Measurements from ENCODE around the gene SEMA7A.

Gene SEMA7A

DNA sequence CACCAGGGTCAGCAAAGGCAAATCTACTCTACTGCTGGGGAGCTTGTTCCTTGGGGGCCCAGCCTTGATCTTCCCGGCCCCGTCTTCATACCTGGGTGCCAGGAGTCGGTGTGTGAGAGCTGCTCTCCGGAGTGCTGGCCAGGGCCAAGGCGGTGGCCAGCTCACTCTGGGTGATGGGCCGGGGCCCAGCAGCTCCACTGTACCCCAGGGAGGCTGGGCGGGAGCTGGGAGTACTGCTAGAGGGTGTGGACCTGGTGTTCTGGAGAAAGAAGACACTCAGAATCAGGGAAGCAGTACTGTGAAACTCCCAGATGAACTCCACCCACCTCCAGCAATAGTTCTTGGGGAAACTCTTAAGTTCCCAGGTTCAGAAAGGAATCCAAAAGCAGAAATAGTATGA, 15.3 kb upstream of the SEMA7A start:
- no peaks in the 10 kb centered on the region for H3K27me3 ChIP-seq (ENCODE audit: low read length)
- H3K9me2 ChIP-seq (replicated peaks; ENCODE audit: insufficient read depth, low read length): no peaks in the 10 kb centered on the region
- no peak overlapping the region for H3K4me3 ChIP-seq (ENCODE audit: insufficient read depth, low read length, poor library complexity, severe bottlenecking)
- H3K9ac ChIP-seq (ENCODE audit: low read length): no peak overlapping the region
- no peak overlapping the region for H2AFZ ChIP-seq (ENCODE audit: low read depth, low read length, severe bottlenecking)
- H3K27ac ChIP-seq (ENCODE audit: low read depth, low read length): no peak overlapping the region
- no peaks in the 10 kb centered on the region for H3K79me2 ChIP-seq (ENCODE audit: insufficient read depth, low read length)
- no peaks in the 10 kb centered on the region for H3K9me3 ChIP-seq (ENCODE audit: insufficient read depth, low read length)
- TF ChIP-seq, protein P1, sequence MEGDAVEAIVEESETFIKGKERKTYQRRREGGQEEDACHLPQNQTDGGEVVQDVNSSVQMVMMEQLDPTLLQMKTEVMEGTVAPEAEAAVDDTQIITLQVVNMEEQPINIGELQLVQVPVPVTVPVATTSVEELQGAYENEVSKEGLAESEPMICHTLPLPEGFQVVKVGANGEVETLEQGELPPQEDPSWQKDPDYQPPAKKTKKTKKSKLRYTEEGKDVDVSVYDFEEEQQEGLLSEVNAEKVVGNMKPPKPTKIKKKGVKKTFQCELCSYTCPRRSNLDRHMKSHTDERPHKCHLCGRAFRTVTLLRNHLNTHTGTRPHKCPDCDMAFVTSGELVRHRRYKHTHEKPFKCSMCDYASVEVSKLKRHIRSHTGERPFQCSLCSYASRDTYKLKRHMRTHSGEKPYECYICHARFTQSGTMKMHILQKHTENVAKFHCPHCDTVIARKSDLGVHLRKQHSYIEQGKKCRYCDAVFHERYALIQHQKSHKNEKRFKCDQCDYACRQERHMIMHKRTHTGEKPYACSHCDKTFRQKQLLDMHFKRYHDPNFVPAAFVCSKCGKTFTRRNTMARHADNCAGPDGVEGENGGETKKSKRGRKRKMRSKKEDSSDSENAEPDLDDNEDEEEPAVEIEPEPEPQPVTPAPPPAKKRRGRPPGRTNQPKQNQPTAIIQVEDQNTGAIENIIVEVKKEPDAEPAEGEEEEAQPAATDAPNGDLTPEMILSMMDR (IDR thresholded peaks at IDR 0.05; ENCODE audit: insufficient read depth, low read length, poor library complexity, severe bottlenecking): no peak
- TF ChIP-seq EZH2phosphoT487 (conservative IDR thresholded peaks at IDR 0.05; ENCODE audit: low read length): no peak
- no peaks in the 10 kb centered on the region for H3K36me3 ChIP-seq (ENCODE audit: low read length)
- H4K20me1 ChIP-seq (ENCODE audit: low read depth, low read length): no peaks in the 10 kb centered on the region
- no peak overlapping the region for H3K4me2 ChIP-seq (ENCODE audit: low read depth, low read length, poor library complexity, severe bottlenecking)
- no peaks in the 10 kb centered on the region for H3F3A ChIP-seq (ENCODE audit: insufficient read depth)

DNA sequence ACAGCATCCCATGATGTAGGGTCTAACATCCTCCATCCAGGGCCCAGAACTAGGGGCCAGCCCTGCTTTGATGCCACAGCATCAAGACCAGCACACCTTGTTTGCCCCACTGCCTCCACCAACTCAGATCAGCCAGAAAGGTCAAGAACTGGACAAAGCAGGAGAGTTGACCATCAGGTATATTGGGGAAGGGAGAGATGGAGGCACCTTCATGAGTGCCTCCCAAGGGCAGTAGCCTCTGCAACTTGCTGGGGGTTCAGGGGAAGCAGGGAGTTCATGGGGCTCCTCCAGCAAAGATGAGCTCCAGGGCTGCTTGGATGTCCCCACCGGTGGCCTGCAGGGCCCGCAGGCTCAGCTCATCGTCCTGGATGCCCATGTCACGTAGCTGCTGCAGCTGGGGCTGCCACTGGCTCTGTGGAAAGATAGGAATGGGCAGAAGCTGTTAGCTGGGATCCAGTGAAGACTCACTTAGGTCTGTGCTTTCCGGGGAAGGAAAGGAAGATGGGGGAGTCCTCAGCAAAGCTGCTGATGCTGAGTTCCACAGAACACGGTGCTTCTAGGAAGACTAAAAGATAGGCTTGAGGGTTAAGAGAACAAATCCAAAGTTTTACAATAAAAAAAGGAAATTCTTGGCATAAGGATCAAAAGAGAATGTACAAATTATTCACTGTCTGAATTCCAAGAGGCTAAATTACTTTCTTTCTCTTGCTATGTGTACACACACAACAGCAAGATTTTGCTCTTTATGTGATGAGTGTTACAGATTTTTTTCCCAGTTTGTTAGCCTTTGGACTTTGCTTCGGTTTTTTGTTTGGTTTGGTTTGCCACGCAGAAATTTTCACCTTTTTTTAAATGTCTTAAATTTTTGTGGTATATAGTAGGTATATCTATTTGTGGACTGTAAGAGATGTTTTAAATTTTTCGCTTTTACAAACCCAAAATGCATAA, 12.3 kb upstream of the SEMA7A start:
- Histone ChIP-seq H3K36me3 (ENCODE audit: low read length) (no peaks in the 10 kb centered on the region), H3K4me3 (ENCODE audit: insufficient read depth, low read length, poor library complexity, severe bottlenecking) (no peak overlapping the region), H3K9me3 (ENCODE audit: insufficient read depth, low read length) (no peaks in the 10 kb centered on the region), H3K4me2 (ENCODE audit: low read depth, low read length, poor library complexity, severe bottlenecking) (no peak overlapping the region), H3K9me2 (replicated peaks; ENCODE audit: insufficient read depth, low read length) (no peaks in the 10 kb centered on the region), H4K20me1 (ENCODE audit: low read depth, low read length) (no peaks in the 10 kb centered on the region), H3K9ac (ENCODE audit: low read length) (no peak overlapping the region), H3K27ac (ENCODE audit: low read depth, low read length) (no peak overlapping the region), H3F3A (ENCODE audit: insufficient read depth) (no peaks in the 10 kb centered on the region), H2AFZ (ENCODE audit: low read depth, low read length, severe bottlenecking) (no peak overlapping the region), H3K27me3 (ENCODE audit: low read length) (no peaks in the 10 kb centered on the region), H3K79me2 (ENCODE audit: insufficient read depth, low read length) (no peaks in the 10 kb centered on the region)
- no peak for TF ChIP-seq EZH2phosphoT487 (conservative IDR thresholded peaks at IDR 0.05; ENCODE audit: low read length)
- TF ChIP-seq, protein P1 (IDR thresholded peaks at IDR 0.05; ENCODE audit: insufficient read depth, low read length, poor library complexity, severe bottlenecking): no peak

DNA sequence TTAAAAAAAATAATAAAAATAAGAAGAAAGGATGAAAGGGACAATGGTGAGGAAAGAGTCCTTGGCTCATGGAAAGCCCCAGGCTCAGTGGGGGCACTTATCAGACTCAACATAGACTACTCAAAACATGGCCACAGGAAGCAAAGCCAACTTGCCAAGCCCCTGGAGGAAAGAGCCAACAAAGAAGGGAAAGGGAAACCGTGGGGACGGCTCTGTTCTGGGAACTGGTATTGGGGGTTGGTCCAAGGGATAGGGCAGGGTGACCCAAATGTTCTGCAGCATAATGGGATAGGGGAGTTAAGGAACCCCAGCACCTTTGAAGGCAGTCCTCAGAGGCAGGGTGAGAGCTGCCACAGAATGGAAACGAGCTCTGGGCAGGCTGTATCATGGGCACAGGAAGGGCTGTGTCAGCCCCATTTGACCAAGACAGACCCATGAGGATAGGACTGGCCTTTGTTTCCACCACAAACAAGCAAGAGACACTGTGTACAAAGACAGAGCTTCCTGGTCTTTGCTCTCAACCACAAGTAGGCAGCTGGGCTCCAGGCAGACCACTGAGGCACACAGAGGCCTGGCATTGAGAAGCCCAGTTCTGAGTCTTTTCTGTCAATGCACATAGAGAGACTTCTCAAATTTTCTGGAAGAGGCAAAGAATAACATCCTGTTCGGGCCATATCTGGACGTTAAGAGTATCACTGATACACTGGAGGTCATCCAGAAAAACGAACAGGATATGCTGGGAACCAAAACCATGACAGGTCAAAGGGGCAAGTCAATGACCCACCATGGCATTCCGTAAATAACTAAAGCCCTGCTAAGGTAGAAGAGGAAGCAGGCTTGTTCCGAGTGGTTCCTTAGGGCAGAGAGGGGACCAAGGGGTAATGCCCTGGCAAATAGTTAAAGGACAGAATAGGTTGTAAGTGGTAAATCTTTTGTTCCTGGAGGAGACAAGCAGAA, 10.6 kb upstream of the SEMA7A start:
- no peaks in the 10 kb centered on the region for H4K20me1 ChIP-seq (ENCODE audit: low read depth, low read length)
- H3K9me2 ChIP-seq (replicated peaks; ENCODE audit: insufficient read depth, low read length): no peaks in the 10 kb centered on the region
- no peaks in the 10 kb centered on the region for H3K36me3 ChIP-seq (ENCODE audit: low read length)
- no peaks in the 10 kb centered on the region for H3K9me3 ChIP-seq (ENCODE audit: insufficient read depth, low read length)
- no peak for TF ChIP-seq EZH2phosphoT487 (conservative IDR thresholded peaks at IDR 0.05; ENCODE audit: low read length)
- H3K4me2 ChIP-seq (ENCODE audit: low read depth, low read length, poor library complexity, severe bottlenecking): no peak overlapping the region
- no peak overlapping the region for H2AFZ ChIP-seq (ENCODE audit: low read depth, low read length, severe bottlenecking)
- no peaks in the 10 kb centered on the region for H3F3A ChIP-seq (ENCODE audit: insufficient read depth)
- H3K9ac ChIP-seq (ENCODE audit: low read length): no peak overlapping the region
- H3K79me2 ChIP-seq (ENCODE audit: insufficient read depth, low read length): no peaks in the 10 kb centered on the region
- no peak overlapping the region for H3K4me3 ChIP-seq (ENCODE audit: insufficient read depth, low read length, poor library complexity, severe bottlenecking)
- H3K27ac ChIP-seq (ENCODE audit: low read depth, low read length): no peak overlapping the region
- H3K27me3 ChIP-seq (ENCODE audit: low read length): no peaks in the 10 kb centered on the region
